Stimulated activated CD4-positive, alpha-beta T cell treated with anti-CD3 and anti-CD28 coated beads, Interleukin-15, amount 100 ng/mL, for 1 hour (primary cell): ENCODE results near the gene AZI2.

Experiments
- DNase-seq, 2 donors: peaks; one replicate each; pipeline ENCODE4 v3.0.0-alpha.2; 2020; ENCODE audit warnings: low read depth in 1 of 2, low spot score in 1 of 2

AZI2 gene

GRCh38 chr3:28348629-28349468, at the start of gene AZI2, which contains the start of gene ZCWPW2:
TSS of gene AZI2 (minus strand) at chr3:28348824. CDS start at chr3:28340617, 8,207 bp downstream.
TSS of gene ZCWPW2 (plus strand) at chr3:28348721. CDS start at chr3:28413069, 64,348 bp downstream.
- peak; percentile 80 to 88 for DNase-seq

- no peak for DNase-seq
Measured at GRCh38 chr3:28388978-28389377, 40.4 kb upstream of the AZI2 start.

- no peak for DNase-seq
Measured at GRCh38 chr3:28386049-28386448, 37.4 kb upstream of the AZI2 start.

GRCh38 chr3:28376424-28376823, 27.8 kb upstream of the AZI2 start:
- no peak for DNase-seq

GRCh38 chr3:28349469-28350000, 911 bp upstream of the AZI2 start:
- DNase-seq, result no peak

GRCh38 chr3:28348265-28348628, 377 bp downstream of the AZI2 start:
- no peak for DNase-seq

GRCh38 chr3:28347374-28348264, 1.0 kb downstream of the AZI2 start:
- no peak for DNase-seq

- no peak for DNase-seq
Measured at GRCh38 chr3:28345690-28346089, 2.9 kb downstream of the AZI2 start.

GRCh38 chr3:28343144-28343543, 5.5 kb downstream of the AZI2 start:
- DNase-seq, result no peak

GRCh38 chr3:28337230-28337629, 11.4 kb downstream of the AZI2 start:
- no peak for DNase-seq

GRCh38 chr3:28335246-28335645, 13.4 kb downstream of the AZI2 start:
- no peak for DNase-seq

GRCh38 chr3:28334552-28334951, 14.1 kb downstream of the AZI2 start:
- DNase-seq, result no peak

- no peak for DNase-seq
Measured at GRCh38 chr3:28328188-28329151, 20.2 kb downstream of the AZI2 start.

- DNase-seq, result no peak
Measured at GRCh38 chr3:28326458-28326926, 22.1 kb downstream of the AZI2 start.

GRCh38 chr3:28322464-28322863, 26.2 kb downstream of the AZI2 start:
- no peak for DNase-seq

- no peak for DNase-seq
Measured at GRCh38 chr3:28320981-28321380, 27.6 kb downstream of the AZI2 start.

GRCh38 chr3:28317438-28318022, 31.1 kb downstream of the AZI2 start:
- DNase-seq, result no peak

GRCh38 chr3:28316226-28316625, 32.4 kb downstream of the AZI2 start:
- no peak for DNase-seq

GRCh38 chr3:28315711-28316110, 32.9 kb downstream of the AZI2 start:
- no peak for DNase-seq

GRCh38 chr3:28308196-28308595, 40.4 kb downstream of the AZI2 start:
- DNase-seq, result no peak
